Subcutaneous abdominal adipose tissue (tissue), 5 donors: ENCODE data around the gene TMEM82.
A peak's percentile ranks its signal among the peaks of the same experiment; 100 is the strongest.
"Not testable (repeated sequence)": the region's sequence is repeated elsewhere in the genome, so short reads cannot be mapped to it uniquely, and the experiment has no call there.

Experiments
- H3K27ac ChIP-seq: one replicate; pipeline ENCODE4 v1.7.0; 2013; ENCODE audit warnings: low read depth, mild to moderate bottlenecking, inconsistent platforms, low read length, moderate library complexity
- H3K27me3 ChIP-seq, 5 donors: one replicate each; pipeline ENCODE4 v1.7.0; 2013; ENCODE audit warnings: low read length in 5 of 5, inconsistent platforms in 1 of 5; ENCODE audit not compliant: control insufficient read depth in 5 of 5, insufficient read depth in 4 of 5
- H3K36me3 ChIP-seq, 5 donors: one replicate each; pipeline ENCODE4 v1.7.0; 2013; ENCODE audit warnings: low read length in 5 of 5; ENCODE audit not compliant: control insufficient read depth in 5 of 5, insufficient read depth in 5 of 5
- H3K4me1 ChIP-seq, 5 donors: one replicate each; pipeline ENCODE4 v1.7.0; 2013; ENCODE audit warnings: low read length in 5 of 5, mild to moderate bottlenecking in 3 of 5, moderate library complexity in 1 of 5; ENCODE audit not compliant: control insufficient read depth in 5 of 5, insufficient read depth in 5 of 5
- H3K4me3 ChIP-seq, 5 donors: one replicate each; pipeline ENCODE4 v1.7.0; 2013; ENCODE audit warnings: low read length in 5 of 5, low read depth in 1 of 5
- H3K9ac ChIP-seq, 5 donors: one replicate each; pipeline ENCODE4 v1.7.0; 2013; ENCODE audit warnings: low read length in 5 of 5, mild to moderate bottlenecking in 4 of 5, moderate library complexity in 3 of 5
- H3K9me3 ChIP-seq, 5 donors: one replicate each; pipeline ENCODE4 v1.7.0; 2013; ENCODE audit warnings: low read length in 5 of 5; ENCODE audit not compliant: control insufficient read depth in 5 of 5
- donor health status: healthy.
- donor health status: healthy.
- donor health status: healthy.
- donor health status: healthy.
- donor health status: healthy.

The TMEM82 gene

GRCh38 chr1:15742339-15742801 is at the start of gene TMEM82:
TSS of gene TMEM82 (plus strand) at chr1:15742499. CDS start at chr1:15742560, 61 bp downstream.
- H3K36me3 ChIP-seq = peaks cover 0 to 6% (median 0%) of the 10 kb centered on the region in 5 donors
- H3K9ac ChIP-seq = no peak within 1 kb of the TSS
- H3K4me3 ChIP-seq = no peak within 1 kb of the TSS
- H3K27me3 ChIP-seq = no peaks in the 10 kb centered on the region
- H3K9me3 ChIP-seq = no peaks in the 10 kb centered on the region
- H3K27ac ChIP-seq = no peak within 1 kb of the TSS
- peaks cover 0 to 9% (median 3%) of the 10 kb centered on the region in 5 donors for H3K4me1 ChIP-seq

DNA sequence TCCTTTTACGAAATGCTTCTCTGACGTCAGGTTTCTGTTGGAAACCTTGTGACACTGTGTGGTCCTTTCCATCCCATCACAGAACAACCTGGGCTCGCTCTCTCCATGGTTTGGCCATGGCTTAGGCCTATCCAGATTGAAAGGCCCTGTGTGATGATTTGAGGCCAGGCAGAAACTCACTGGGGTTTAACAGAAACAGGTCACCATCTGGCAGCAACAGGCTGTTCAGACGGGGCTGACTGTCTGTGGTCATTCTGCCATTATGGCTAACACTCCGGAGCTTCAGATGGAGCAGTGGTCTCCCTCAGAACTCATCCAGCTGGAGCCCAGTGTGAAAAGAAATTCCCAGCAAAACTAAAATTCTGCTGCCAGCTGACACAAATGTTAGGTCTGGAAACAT is 48.9 kb upstream of the TMEM82 start:
- Histone ChIP-seq H3K27ac (no peak overlapping the region), H3K27me3 (no peaks in the 10 kb centered on the region)

GRCh38 chr1:15696956-15697521 is 45.3 kb upstream of the TMEM82 start:
- peak overlapping the region in 3 of 5 donors; percentile 23 to 76 (median 60) for H3K9ac ChIP-seq
- peaks cover 6 to 35% (median 29%) of the 10 kb centered on the region in 5 donors for H3K4me1 ChIP-seq
- no peaks in the 10 kb centered on the region for H3K9me3 ChIP-seq
- H3K36me3 ChIP-seq = peaks cover 0 to 4% (median 2%) of the 10 kb centered on the region in 5 donors
- H3K27ac ChIP-seq = peak overlapping the region; percentile 69
- no peaks in the 10 kb centered on the region for H3K27me3 ChIP-seq
- peak overlapping the region in 3 of 5 donors; percentile 17 to 36 (median 26) for H3K4me3 ChIP-seq

More for the DNA sequence above, 48.9 kb upstream of the TMEM82 start:
- no peak overlapping the region for H3K9ac ChIP-seq
- H3K36me3 ChIP-seq = peaks cover 0 to 10% (median 3%) of the 10 kb centered on the region in 5 donors
- H3K9me3 ChIP-seq = no peaks in the 10 kb centered on the region
- peaks cover 5 to 42% (median 34%) of the 10 kb centered on the region in 5 donors for H3K4me1 ChIP-seq
- no peak overlapping the region for H3K4me3 ChIP-seq

DNA sequence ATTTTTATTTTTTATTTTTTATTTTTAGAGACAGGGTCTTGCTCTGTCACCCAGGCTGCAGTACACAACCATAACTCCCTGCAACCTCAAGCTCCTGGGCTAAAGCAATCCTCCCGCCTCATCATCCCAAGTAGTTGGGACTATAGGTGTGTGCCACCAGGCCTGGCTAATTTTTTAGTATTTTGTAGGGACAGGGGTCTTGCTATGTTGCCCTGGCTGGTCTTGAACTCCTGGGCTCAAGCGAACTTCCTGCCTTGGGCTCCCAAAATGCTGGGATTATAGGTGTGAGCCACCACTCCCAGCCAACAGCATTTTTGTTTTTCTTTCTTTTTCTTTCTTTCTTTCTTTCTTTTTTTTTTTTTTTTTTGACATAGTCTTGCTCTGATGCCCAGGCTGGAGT is 44.1 kb upstream of the TMEM82 start:
- Histone ChIP-seq H3K27me3 (no peaks in the 10 kb centered on the region), H3K27ac (no peak overlapping the region), H3K36me3 (peaks cover 0 to 4% (median 2%) of the 10 kb centered on the region in 5 donors), H3K4me1 (peaks cover 5 to 37% (median 30%) of the 10 kb centered on the region in 5 donors), H3K4me3 (no peak overlapping the region), H3K9me3 (no peaks in the 10 kb centered on the region), H3K9ac (no peak overlapping the region)

- H3K27me3 ChIP-seq, H3K27ac ChIP-seq, H3K9me3 ChIP-seq, H3K4me3 ChIP-seq, H3K9ac ChIP-seq, H3K36me3 ChIP-seq: not testable (repeated sequence)
- H3K4me1 ChIP-seq = peaks cover 10 to 47% (median 41%) of the 10 kb centered on the region in 5 donors
These were observed 43.0 kb upstream of the TMEM82 start for GRCh38 chr1:15699321-15699720.

- peaks cover 10 to 56% (median 48%) of the 10 kb centered on the region in 5 donors for H3K4me1 ChIP-seq
- H3K4me3 ChIP-seq = no peak overlapping the region
- H3K9ac ChIP-seq = no peak overlapping the region
- no peak overlapping the region for H3K27ac ChIP-seq
- H3K9me3 ChIP-seq = no peaks in the 10 kb centered on the region
- H3K27me3 ChIP-seq = no peaks in the 10 kb centered on the region
- H3K36me3 ChIP-seq = peaks cover 0 to 7% (median 6%) of the 10 kb centered on the region in 5 donors
These were observed 41.8 kb upstream of the TMEM82 start for GRCh38 chr1:15700508-15700907.

GRCh38 chr1:15701784-15702183 is 40.5 kb upstream of the TMEM82 start:
- H3K9ac ChIP-seq = no peak overlapping the region
- peaks cover 0 to 12% (median 8%) of the 10 kb centered on the region in 5 donors for H3K36me3 ChIP-seq
- no peak overlapping the region for H3K4me3 ChIP-seq
- no peak overlapping the region for H3K27ac ChIP-seq
- no peaks in the 10 kb centered on the region for H3K9me3 ChIP-seq
- H3K4me1 ChIP-seq = peaks cover 9 to 55% (median 44%) of the 10 kb centered on the region in 5 donors
- no peaks in the 10 kb centered on the region for H3K27me3 ChIP-seq

DNA sequence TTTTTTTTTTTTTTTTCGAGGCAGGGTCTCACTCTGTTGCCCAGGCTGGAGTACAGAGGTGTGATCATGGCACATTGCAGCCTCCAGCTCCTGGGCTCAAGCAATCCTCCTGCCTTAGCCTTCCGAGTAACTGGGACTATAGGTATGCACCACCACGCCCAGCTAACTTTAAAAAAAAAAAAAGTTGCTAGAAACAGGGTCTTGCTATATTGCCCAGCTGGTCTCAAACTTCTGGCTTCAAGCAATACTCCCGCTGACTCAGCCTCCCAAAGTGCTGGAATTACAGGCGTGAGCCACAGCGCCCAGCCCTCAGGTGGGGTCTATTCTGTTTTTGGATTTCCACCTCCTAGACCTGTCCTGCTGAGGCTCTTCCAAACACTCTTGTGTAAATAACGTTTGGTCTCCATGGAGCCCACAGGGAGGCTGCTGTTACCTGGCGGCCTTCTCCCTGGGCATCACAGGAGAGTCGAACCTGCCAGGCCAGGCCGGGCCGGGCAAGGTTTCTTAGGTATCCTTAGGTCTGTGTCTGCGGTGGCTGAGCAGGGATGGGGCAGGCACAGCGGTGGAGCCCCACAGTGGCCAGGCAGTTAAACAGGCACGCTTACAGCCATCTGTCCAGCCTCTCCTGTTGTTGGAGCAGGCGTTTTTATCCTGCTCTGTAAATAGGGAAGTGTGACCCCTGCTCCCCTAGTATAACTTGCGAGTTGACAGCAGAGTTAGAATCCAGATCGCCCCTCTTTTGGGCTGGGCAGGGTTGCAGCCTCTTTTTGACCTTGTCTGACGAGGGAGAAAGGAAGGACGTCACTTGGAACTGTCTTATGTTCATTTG is 39.4 kb upstream of the TMEM82 start:
- H3K9ac ChIP-seq = peak overlapping the region; percentile 39 to 93 (median 62)
- H3K4me3 ChIP-seq = peak overlapping the region in 4 of 5 donors; percentile 24 to 45 (median 30)
- peaks cover 0 to 12% (median 9%) of the 10 kb centered on the region in 5 donors for H3K36me3 ChIP-seq
- peak overlapping the region; percentile 98 for H3K27ac ChIP-seq
- peaks cover 9 to 49% (median 35%) of the 10 kb centered on the region in 5 donors for H3K4me1 ChIP-seq
- no peaks in the 10 kb centered on the region for H3K27me3 ChIP-seq
- H3K9me3 ChIP-seq = no peaks in the 10 kb centered on the region

GRCh38 chr1:15703562-15703961 is 38.7 kb upstream of the TMEM82 start:
- Histone ChIP-seq H3K27ac (peak overlapping the region; percentile 98), H3K9ac (peak overlapping the region; percentile 46 to 93 (median 62)), H3K27me3 (no peaks in the 10 kb centered on the region), H3K36me3 (peaks cover 0 to 12% (median 9%) of the 10 kb centered on the region in 5 donors), H3K4me3 (peak overlapping the region in 4 of 5 donors; percentile 24 to 45 (median 30)), H3K4me1 (peaks cover 9 to 48% (median 35%) of the 10 kb centered on the region in 5 donors), H3K9me3 (no peaks in the 10 kb centered on the region)
